ENCODE results near the gene CELF4.

- TF ChIP-seq CTCF (conservative IDR thresholded peaks at IDR 0.05; ENCODE audit: low read depth, low read length) = no peak
- no peak for TF ChIP-seq EZH2phosphoT487 (IDR thresholded peaks at IDR 0.05; ENCODE audit: borderline replicate concordance, low read length)
Measured at GRCh38 chr18:37559194-37559593, 6.4 kb downstream of the CELF4 start.

Data from PC-3 (cell line).